Activated T-helper 17 cell treated with anti-CD3 and anti-CD28 coated beads, Interleukin-2, amount 50 U/mL, for 72 hours (primary cell): ENCODE results near the gene FLT3. TPM values are rescaled to one million over a fixed set of nuclear protein-coding genes. Genes with fewer than 3 reads are reported as not detected.
"Not testable (repeated sequence)": the region's sequence is repeated elsewhere in the genome, so short reads cannot be mapped to it uniquely, and the experiment has no call there.

Experiments used
- ATAC-seq: fragments of 150-1000 bp; cut with Tn5 transposase; replicated peaks from 2 replicates; pipeline ENCODE4 v1.10.0; 2021; ENCODE audit warnings: mild to moderate bottlenecking, moderate library complexity
- H3K27ac Mint-ChIP-seq: one replicate; pipeline ENCODE4 v1.8.0; 2022; ENCODE audit warnings: mixed read lengths
- H3K27me3 Mint-ChIP-seq: one replicate; pipeline ENCODE4 v1.8.0; 2022; ENCODE audit warnings: mixed read lengths
- H3K36me3 Mint-ChIP-seq: one replicate; pipeline ENCODE4 v1.8.0; 2022; ENCODE audit warnings: low read depth, mild to moderate bottlenecking, mixed read lengths
- H3K4me1 Mint-ChIP-seq: one replicate; pipeline ENCODE4 v1.8.0; 2022; ENCODE audit warnings: mixed read lengths
- H3K4me3 Mint-ChIP-seq: one replicate; pipeline ENCODE4 v1.8.0; 2022; ENCODE audit warnings: mild to moderate bottlenecking, mixed read lengths
- H3K9me3 Mint-ChIP-seq: one replicate; pipeline ENCODE4 v1.8.0; 2022; ENCODE audit warnings: mixed read lengths
- total RNA-seq, 2 donors: library from RNA; stranded (reverse); gene quantifications; one replicate each; pipeline ENCODE4 v1.2.3, GENCODE V29; 2022

The FLT3 gene
- total RNA-seq, 2 donors from 2014 or later: not detected

DNA sequence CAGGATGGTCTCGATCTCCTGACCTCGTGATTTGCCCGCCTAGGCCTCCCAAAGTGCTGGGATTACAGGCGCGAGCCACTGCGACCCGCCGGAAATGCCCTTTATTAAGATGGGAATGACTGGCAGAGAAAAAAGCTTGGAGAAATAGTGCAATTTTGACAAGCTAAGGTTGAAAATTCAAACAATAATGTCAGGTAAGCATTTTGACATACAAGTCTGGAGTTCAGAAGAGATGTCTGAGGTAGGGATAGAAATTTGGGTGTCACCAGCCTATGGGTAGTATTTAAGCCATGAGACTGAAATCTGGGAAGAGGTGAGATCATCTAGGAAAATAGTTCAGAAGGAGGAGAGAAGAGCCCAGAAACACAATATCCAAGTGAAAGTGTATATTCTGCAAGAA is 20.8 kb upstream of the FLT3 start:
- H3K36me3 Mint-ChIP-seq: no peaks in the 10 kb centered on the region
- no peak overlapping the region for H3K4me3 Mint-ChIP-seq
- H3K27me3 Mint-ChIP-seq: peaks cover 2% of the 10 kb centered on the region
- H3K27ac Mint-ChIP-seq: no peak overlapping the region
- no peaks in the 10 kb centered on the region for H3K9me3 Mint-ChIP-seq
- H3K4me1 Mint-ChIP-seq: peaks cover 4% of the 10 kb centered on the region
- no peak for ATAC-seq

DNA sequence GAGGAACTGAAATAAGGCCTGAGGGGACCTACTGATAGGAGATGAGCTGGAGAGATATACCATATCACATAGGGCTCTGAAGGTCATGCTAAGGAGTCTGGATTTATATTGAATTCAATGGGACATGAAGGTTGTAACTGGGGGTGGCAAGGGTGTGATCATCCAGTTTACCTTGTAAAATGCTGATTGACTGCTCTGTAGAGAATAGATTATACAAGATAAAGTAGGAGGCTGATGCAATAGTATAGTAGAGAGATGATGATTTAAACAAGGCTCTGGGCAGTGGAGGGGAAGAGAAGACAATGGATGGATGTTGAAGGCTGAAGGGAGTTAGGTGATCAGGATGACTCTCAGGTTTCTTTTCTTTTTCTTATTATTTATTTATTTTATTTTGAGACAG is 19.9 kb upstream of the FLT3 start:
- Mint-ChIP-seq H3K9me3 (no peaks in the 10 kb centered on the region), H3K27ac (no peak overlapping the region), H3K4me1 (peaks cover 4% of the 10 kb centered on the region), H3K27me3 (peaks cover 4% of the 10 kb centered on the region), H3K36me3 (no peaks in the 10 kb centered on the region), H3K4me3 (no peak overlapping the region)
- ATAC-seq: no peak

DNA sequence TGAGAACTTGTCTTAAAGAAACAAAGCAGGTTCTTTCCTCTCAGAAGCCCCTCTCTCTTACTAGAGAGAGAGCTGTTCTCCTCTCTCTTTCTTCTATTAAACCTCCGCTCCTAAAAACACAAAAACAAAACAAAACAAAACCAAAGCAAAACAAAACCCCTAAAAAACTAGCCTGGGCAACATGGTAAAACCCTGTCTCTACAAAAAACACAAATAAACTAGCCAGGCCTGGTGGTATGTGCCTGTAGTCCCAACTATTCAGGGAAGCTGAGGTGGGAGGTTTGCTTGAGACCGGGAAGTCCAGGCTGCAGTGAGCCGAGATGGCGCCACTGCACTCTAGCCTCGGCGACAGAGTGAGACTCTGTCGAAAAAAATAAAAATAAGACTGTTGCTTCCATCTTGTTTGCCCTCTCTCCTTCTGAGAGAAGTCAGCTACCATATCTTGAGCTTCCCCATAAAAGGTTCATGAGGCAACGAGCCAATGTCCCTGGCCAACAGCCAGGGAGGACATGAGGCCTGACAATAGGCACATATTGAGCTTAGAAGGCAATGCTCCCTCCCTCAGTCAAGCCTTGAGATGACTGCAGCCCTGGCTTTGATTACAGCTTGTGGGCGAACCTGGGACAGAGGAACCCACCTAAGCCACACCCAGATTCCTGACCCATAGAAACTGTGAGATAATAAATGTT is 17.5 kb upstream of the FLT3 start:
- Mint-ChIP-seq H3K9me3 (no peaks in the 10 kb centered on the region), H3K4me3 (no peak overlapping the region), H3K27me3 (peaks cover 4% of the 10 kb centered on the region), H3K27ac (no peak overlapping the region), H3K36me3 (no peaks in the 10 kb centered on the region), H3K4me1 (peaks cover 4% of the 10 kb centered on the region)
- no peak for ATAC-seq

DNA sequence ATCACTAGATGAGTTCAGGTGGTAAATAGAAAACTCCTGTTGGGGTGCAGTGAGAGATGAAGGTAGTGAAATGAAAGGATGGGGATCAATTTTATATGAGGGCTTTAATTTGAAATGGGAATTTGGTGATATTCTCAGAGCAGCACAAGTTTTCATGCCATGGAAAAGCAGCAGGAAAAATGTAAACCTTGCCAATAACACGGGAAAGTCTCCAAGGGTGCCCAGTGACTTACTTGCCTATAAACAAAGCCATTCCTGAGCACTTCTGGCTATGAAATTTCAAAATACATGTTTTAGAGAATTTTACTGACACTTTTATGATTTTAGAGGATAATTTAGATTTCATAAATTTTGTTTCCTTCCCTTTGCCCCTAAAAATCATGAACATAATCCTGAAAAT is 16.4 kb upstream of the FLT3 start:
- Mint-ChIP-seq H3K4me1 (peaks cover 4% of the 10 kb centered on the region), H3K27me3 (peaks cover 4% of the 10 kb centered on the region)
- ATAC-seq: no peak

DNA sequence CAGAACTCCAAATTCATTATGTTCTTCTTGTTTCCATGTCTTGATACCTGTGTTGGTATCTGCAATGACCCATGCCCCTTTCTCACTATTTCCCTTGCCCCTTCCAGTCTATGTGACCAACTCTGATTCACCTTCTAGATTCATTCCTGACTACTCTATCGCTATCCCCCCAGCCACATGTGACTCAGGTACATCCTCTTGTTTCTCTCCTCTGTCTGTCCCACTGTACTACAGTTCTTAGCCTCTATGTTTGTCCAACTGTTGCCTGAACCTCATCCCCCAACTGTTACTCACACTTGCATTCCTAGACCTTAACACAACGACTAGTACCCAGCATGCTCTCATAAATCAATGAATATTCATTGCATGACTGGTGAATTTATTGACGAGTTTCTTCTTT is 10.0 kb upstream of the FLT3 start:
- H3K27me3 Mint-ChIP-seq: peaks cover 14% of the 10 kb centered on the region
- no peaks in the 10 kb centered on the region for H3K36me3 Mint-ChIP-seq

More for the DNA sequence above, 16.4 kb upstream of the FLT3 start:
- no peak overlapping the region for H3K4me3 Mint-ChIP-seq
- no peaks in the 10 kb centered on the region for H3K36me3 Mint-ChIP-seq
- no peaks in the 10 kb centered on the region for H3K9me3 Mint-ChIP-seq
- no peak overlapping the region for H3K27ac Mint-ChIP-seq

DNA sequence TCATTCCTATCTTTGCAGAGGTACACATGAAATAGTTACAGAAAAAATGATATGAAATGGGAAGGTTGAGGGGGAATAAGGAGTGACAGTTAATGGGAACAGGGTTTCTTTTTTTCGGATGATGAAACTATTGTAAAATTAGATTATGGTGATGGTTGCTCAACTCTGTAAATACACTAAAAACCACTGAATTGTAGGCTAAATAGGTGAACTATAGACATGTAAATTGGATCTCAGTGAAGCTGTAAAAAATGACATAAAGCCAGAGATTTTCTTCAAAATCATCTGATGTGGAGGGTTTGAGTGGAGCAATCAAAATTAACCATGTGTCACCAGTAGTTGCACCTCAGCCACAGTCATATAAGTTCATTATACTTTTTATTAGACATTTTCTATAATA is 6.6 kb upstream of the FLT3 start:
- no peaks in the 10 kb centered on the region for H3K4me1 Mint-ChIP-seq
- H3K27ac Mint-ChIP-seq: no peak overlapping the region
- no peak for ATAC-seq
- no peak overlapping the region for H3K4me3 Mint-ChIP-seq
- H3K36me3 Mint-ChIP-seq: no peaks in the 10 kb centered on the region
- H3K9me3 Mint-ChIP-seq: no peaks in the 10 kb centered on the region
- H3K27me3 Mint-ChIP-seq: peaks cover 24% of the 10 kb centered on the region

More for the DNA sequence above, 10.0 kb upstream of the FLT3 start:
- ATAC-seq: peak; percentile 21
- no peaks in the 10 kb centered on the region for H3K9me3 Mint-ChIP-seq
- no peak overlapping the region for H3K27ac Mint-ChIP-seq
- no peaks in the 10 kb centered on the region for H3K4me1 Mint-ChIP-seq
- H3K4me3 Mint-ChIP-seq: no peak overlapping the region

DNA sequence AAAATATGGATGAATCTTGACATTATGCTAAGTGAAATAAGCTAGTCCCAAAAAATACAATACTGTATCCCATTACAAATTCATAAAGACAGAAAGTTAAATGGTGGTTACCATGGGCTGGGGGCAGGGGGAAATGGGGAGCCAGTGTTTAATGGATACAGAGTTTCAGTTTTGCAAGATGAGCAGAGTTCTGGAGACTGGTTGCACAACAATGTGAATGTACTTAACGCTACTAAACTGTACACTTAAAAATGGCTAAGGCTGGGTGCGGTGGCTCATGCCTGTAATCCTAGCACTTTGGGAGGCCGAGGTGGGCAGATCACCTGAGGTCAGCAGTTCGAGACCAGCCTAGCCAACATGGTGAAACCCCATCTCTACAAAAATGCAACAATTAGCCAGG is 1.5 kb upstream of the FLT3 start:
- not testable (repeated sequence) for ATAC-seq, H3K36me3 Mint-ChIP-seq, H3K4me1 Mint-ChIP-seq, H3K9me3 Mint-ChIP-seq, H3K27ac Mint-ChIP-seq, H3K4me3 Mint-ChIP-seq
- H3K27me3 Mint-ChIP-seq: peaks cover 43% of the 10 kb centered on the region

DNA sequence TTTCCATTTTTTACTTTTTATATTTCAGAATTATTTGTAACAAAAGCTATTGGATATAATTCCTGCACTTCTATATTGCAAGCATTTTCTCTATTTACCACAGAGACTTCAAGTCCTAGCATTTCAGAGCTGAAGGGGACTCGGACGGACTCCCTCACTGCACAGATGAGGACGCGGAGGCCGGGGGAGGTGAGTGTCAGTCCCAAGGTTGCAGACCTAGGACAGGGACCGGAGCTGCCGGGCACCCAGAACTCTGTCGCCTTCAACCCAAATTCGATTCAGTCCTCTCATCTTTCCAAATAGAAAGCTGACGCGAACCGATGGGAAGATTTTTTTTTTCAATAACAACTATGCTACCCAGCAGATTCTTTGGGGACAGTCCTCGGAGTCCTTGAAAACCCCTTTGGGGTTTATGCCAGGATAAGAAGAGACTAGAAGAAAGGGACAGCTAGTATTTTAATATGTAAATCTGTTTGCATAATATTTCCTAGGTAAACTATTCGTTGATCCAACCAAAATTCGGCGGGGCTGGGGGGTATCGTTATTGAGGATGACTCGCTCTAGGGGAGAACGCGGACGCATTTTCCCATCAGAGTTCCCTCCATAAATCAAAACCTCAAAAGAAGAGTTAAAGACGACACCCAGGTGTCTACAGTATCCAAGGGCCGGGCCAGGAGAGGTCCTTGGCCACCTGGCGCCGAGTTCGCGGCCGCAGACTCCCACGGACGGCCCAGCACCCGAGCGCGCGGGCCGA is 803 bp downstream of the FLT3 start:
- H3K4me3 Mint-ChIP-seq: peak overlapping the region; percentile 55
- no peak for ATAC-seq
- no peaks in the 10 kb centered on the region for H3K9me3 Mint-ChIP-seq
- no peaks in the 10 kb centered on the region for H3K4me1 Mint-ChIP-seq
- no peak overlapping the region for H3K27ac Mint-ChIP-seq
- peaks cover 45% of the 10 kb centered on the region for H3K27me3 Mint-ChIP-seq
- H3K36me3 Mint-ChIP-seq: no peaks in the 10 kb centered on the region

DNA sequence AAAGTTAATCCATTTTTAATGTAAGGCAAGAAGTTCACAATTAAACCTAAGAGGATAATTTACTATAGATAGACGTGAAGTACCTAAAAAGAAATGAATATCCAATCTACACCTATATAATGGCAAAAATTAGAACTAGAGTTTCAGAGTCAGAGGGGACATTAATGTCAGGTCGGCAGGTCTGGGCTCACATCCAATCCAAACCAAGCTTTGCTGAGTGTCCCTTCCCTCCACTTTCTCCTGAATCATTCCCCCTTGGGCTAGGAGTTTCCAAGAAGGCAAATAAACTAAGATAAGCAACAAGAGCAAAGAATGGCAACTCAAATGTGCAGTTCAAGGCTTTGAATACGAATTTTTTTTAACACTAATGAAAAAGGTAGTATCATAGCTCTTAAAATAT is 2.9 kb downstream of the FLT3 start:
- Mint-ChIP-seq H3K4me3 (no peak overlapping the region), H3K36me3 (no peaks in the 10 kb centered on the region)
- no peak for ATAC-seq

DNA sequence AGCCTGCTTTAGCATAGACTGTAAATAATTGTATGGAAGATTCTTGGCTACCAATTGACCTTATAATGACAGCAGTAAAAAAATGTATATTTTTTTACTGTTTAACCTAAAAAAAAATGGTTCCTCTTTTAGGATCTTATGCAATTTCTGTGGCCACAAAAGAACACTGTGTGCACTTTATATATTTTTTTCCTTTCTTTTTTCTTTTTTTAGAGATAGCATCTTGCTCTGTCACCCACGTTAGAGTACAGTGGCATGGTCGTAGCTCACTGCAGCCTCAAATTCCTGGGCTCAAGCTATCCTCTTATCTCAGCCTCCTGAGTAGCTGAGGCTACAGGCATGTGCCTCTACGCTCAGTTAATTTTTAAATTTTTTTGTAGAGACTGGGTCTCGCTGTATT is 6.1 kb downstream of the FLT3 start:
- H3K4me3 Mint-ChIP-seq: no peak overlapping the region
- H3K4me1 Mint-ChIP-seq: no peaks in the 10 kb centered on the region
- H3K36me3 Mint-ChIP-seq: no peaks in the 10 kb centered on the region
- H3K9me3 Mint-ChIP-seq: no peaks in the 10 kb centered on the region
- H3K27ac Mint-ChIP-seq: no peak overlapping the region
- ATAC-seq: no peak
- peaks cover 35% of the 10 kb centered on the region for H3K27me3 Mint-ChIP-seq

More for the DNA sequence above, 2.9 kb downstream of the FLT3 start:
- no peaks in the 10 kb centered on the region for H3K4me1 Mint-ChIP-seq
- H3K9me3 Mint-ChIP-seq: no peaks in the 10 kb centered on the region
- H3K27me3 Mint-ChIP-seq: peaks cover 48% of the 10 kb centered on the region
- no peak overlapping the region for H3K27ac Mint-ChIP-seq

DNA sequence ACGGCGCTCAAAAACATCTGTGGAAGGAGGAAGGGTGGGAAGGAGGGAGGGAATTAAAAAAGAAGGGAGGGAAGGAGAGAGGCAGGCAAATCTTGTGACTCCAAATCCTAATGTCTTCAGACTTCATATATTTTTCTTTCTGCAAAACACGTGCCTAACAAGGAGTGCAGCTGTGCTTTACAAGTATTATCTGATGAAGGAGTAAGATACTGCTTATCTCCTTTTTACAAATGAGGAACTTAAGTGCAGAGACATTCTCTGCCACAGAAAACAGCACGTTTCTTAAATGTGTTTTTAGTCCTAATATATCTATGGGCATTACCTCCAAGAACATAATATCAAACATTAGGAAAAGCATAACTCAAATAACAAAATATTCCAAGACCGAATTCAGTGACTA is 6.5 kb downstream of the FLT3 start:
- no peak for ATAC-seq
- H3K9me3 Mint-ChIP-seq: no peaks in the 10 kb centered on the region
- no peak overlapping the region for H3K4me3 Mint-ChIP-seq
- no peaks in the 10 kb centered on the region for H3K36me3 Mint-ChIP-seq
- no peaks in the 10 kb centered on the region for H3K4me1 Mint-ChIP-seq
- no peak overlapping the region for H3K27ac Mint-ChIP-seq
- peaks cover 34% of the 10 kb centered on the region for H3K27me3 Mint-ChIP-seq

DNA sequence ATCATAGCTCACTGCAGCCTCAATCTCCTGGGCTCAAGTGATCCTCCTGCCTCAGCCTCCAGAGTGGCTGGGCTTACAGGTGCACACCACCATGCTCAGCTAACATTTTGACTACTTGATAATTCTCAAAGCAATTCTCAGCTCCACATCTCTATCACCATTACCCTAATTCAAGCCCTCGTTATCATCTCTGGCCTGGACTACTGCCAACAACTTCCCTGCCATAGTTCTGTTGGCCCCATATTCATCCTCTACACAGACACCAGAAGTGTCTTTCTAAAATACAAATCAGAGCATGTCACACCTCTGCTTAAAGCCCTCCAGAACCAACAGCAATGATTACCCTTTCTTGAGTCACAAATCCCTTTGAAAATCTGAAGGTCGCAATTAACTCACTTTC is 7.9 kb downstream of the FLT3 start:
- ATAC-seq: no peak
- H3K27me3 Mint-ChIP-seq: peaks cover 28% of the 10 kb centered on the region
- no peaks in the 10 kb centered on the region for H3K4me1 Mint-ChIP-seq
- no peak overlapping the region for H3K27ac Mint-ChIP-seq
- H3K36me3 Mint-ChIP-seq: no peaks in the 10 kb centered on the region
- H3K4me3 Mint-ChIP-seq: no peak overlapping the region
- H3K9me3 Mint-ChIP-seq: no peaks in the 10 kb centered on the region

DNA sequence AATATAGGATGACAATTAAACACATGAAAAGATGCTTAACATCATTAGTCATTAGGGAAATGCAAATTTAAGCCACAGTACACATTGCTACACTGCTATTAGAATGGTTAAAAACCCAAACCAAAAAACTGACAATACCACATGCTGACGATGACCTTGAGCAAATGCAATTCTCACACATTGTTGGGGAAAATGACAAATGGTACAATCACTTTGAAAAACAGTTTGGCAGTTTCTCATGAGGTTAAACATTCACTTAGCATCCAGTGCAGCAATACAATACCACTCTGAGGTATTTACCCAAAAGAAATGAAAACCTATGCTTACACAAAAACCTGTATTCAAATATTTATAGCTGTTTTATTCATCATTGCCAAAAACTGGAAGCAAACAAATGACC is 11.3 kb downstream of the FLT3 start:
- H3K36me3 Mint-ChIP-seq: no peaks in the 10 kb centered on the region
- no peaks in the 10 kb centered on the region for H3K9me3 Mint-ChIP-seq
- peaks cover 18% of the 10 kb centered on the region for H3K27me3 Mint-ChIP-seq
- no peak for ATAC-seq
- no peak overlapping the region for H3K27ac Mint-ChIP-seq
- no peak overlapping the region for H3K4me3 Mint-ChIP-seq
- no peaks in the 10 kb centered on the region for H3K4me1 Mint-ChIP-seq

DNA sequence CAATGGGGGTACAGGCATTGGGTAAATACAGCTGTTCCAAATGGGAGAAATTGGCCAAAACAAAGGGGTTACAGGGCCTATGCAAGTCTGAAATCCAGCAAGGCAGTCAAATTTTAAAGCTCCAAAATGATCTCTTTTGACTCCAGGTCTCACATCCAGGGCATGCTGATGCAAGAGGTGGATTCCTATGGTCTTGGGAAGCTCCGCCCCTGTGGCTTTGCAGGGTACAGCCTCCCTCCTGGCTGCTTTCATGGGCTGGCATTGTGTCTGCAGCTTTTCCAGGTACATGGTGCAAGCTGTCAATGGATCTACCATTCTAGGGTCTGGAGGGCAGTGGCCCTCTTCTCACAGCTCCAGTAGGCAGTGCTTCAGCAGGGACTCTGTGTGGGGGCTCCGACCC is 22.6 kb downstream of the FLT3 start:
- not testable (repeated sequence) for H3K36me3 Mint-ChIP-seq, H3K4me3 Mint-ChIP-seq, ATAC-seq, H3K4me1 Mint-ChIP-seq, H3K9me3 Mint-ChIP-seq, H3K27ac Mint-ChIP-seq, H3K27me3 Mint-ChIP-seq

DNA sequence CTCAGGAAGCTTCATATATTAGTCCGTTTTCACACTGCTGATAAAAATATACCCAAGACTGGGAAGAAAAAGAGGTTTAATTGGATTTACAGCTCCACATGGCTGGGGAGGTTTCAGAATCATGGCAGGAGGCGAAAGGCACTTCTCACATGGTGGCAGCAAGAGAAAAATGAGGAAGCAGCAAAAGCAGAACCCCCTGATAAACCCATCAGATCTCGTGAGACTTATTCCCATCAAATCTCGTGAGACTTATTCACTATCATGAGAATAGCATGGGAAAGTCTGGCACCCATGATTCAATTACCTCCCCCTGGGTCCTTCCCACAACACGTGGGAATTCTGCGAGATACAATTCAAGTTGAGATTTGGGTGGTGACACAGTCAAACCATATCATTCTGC is 23.1 kb downstream of the FLT3 start:
- Mint-ChIP-seq H3K4me1 (no peaks in the 10 kb centered on the region), H3K27ac (no peak overlapping the region), H3K36me3 (no peaks in the 10 kb centered on the region), H3K27me3 (peaks cover 3% of the 10 kb centered on the region), H3K4me3 (no peak overlapping the region), H3K9me3 (no peaks in the 10 kb centered on the region)
- ATAC-seq: no peak
